OCI-LY1 (cell line): ENCODE measurements around the gene SRSF8.
"Not testable (repeated sequence)": the region's sequence is repeated elsewhere in the genome, so short reads cannot be mapped to it uniquely, and the experiment has no call there.

Experiments
- H2AFZ ChIP-seq: fragments of 200-600 bp; sonication (generic), shearing (Covaris generic); 2 replicates; pipeline ENCODE4 v1.6.0; 2014; ENCODE audit warnings: antibody characterized with exemption, mild to moderate bottlenecking, low read length
- H3F3A ChIP-seq: fragments of 200-600 bp; sonication (generic), shearing (Covaris generic); 2 replicates; pipeline ENCODE4 v1.6.0; 2014; ENCODE audit warnings: mild to moderate bottlenecking, antibody characterized with exemption, low read length, moderate library complexity; ENCODE audit not compliant: insufficient read depth
- H3K27ac ChIP-seq: fragments of 200-600 bp; sonication (generic); 2 replicates; pipeline ENCODE4 v1.5.1; 2014; ENCODE audit warnings: low read length, mixed run types, mild to moderate bottlenecking, low read depth; ENCODE audit not compliant: poor library complexity, severe bottlenecking
- H3K27me3 ChIP-seq: fragments of 200-600 bp; sonication (generic); 2 replicates; pipeline ENCODE4 v1.6.0; 2014; ENCODE audit warnings: antibody characterized with exemption, mild to moderate bottlenecking, low read length, moderate library complexity; ENCODE audit not compliant: insufficient read depth
- H3K36me3 ChIP-seq: fragments of 200-600 bp; sonication (generic); 2 replicates; pipeline ENCODE4 v1.6.1; 2014; ENCODE audit warnings: mild to moderate bottlenecking, antibody characterized with exemption, low read length, moderate library complexity, mixed read lengths; ENCODE audit not compliant: insufficient read depth
- H3K4me1 ChIP-seq: fragments of 200-600 bp; sonication (generic); 2 replicates; pipeline ENCODE4 v1.5.1; 2014; ENCODE audit warnings: mild to moderate bottlenecking, low read length, moderate library complexity; ENCODE audit not compliant: insufficient read depth, severe bottlenecking
- H3K4me2 ChIP-seq: fragments of 200-600 bp; sonication (generic), shearing (Covaris generic); 2 replicates; pipeline ENCODE4 v1.6.1; 2014; ENCODE audit warnings: low read length
- H3K4me3 ChIP-seq: fragments of 200-600 bp; sonication (generic); 2 replicates; pipeline ENCODE4 v1.5.1; 2014; ENCODE audit warnings: low read length, low read depth, mild to moderate bottlenecking, mixed read lengths; ENCODE audit not compliant: poor library complexity, severe bottlenecking
- H3K79me2 ChIP-seq: fragments of 200-600 bp; shearing (Covaris generic); 2 replicates; pipeline ENCODE4 v1.6.1; 2016; ENCODE audit warnings: mixed run types, low read length, mixed read lengths; ENCODE audit not compliant: insufficient read depth
- H3K9ac ChIP-seq: fragments of 200-600 bp; sonication (generic), shearing (Covaris generic); 2 replicates; pipeline ENCODE4 v1.6.1; 2014; ENCODE audit warnings: mild to moderate bottlenecking, low read length, mixed read lengths
- H3K9me2 ChIP-seq: fragments of 200-600 bp; sonication (generic), shearing (Covaris generic); 2 replicates; pipeline ENCODE4 v1.6.1; 2014; ENCODE audit warnings: low read depth, mild to moderate bottlenecking, low read length, mixed read lengths
- H3K9me3 ChIP-seq: fragments of 200-600 bp; shearing (Covaris generic); 2 replicates; pipeline ENCODE4 v1.6.1; 2014; ENCODE audit warnings: low read length, mixed read lengths
- H4K20me1 ChIP-seq: fragments of 200-600 bp; sonication (generic), shearing (Covaris generic); 2 replicates; pipeline ENCODE4 v1.6.0; 2016; ENCODE audit warnings: mild to moderate bottlenecking, low read length; ENCODE audit not compliant: insufficient read depth
- EZH2 ChIP-seq: fragments of 200-600 bp; sonication (generic), shearing (Covaris generic); IDR thresholded peaks from 2 replicates; pipeline ENCODE4 v1.8.0; 2017; ENCODE audit warnings: borderline replicate concordance, mixed run types, mild to moderate bottlenecking, antibody characterized with exemption, low read length, moderate library complexity, mixed read lengths
- TF ChIP-seq, protein P1 (sequence below): fragments of 200-600 bp; sonication (generic), shearing (Covaris generic); IDR thresholded peaks from 2 replicates; pipeline ENCODE4 v1.5.1; 2017; ENCODE audit warnings: mild to moderate bottlenecking, antibody characterized with exemption, low read length, moderate library complexity, mixed read lengths

Gene SRSF8

DNA sequence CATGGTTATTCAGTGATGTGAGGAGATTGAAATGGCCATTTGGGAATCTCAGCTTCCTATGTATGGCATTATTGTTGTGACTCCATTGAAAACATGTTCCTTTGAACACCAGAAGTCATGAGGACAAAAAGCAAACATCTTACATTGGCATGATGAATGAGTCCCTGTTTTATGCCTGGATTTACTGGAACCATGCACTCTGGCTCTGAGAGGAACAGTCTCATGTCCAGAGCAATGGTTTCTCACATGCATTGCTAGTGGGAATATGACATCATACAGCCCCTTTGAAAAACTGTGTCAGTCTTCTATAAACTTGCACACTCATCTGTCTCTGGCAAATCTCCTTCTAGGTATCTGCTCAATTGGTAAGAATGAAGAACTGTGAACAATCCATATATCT, 20.9 kb upstream of the SRSF8 start:
- Histone ChIP-seq H3K9me3 (no peaks in the 10 kb centered on the region), H3K4me3 (no peak overlapping the region), H3K9me2 (no peaks in the 10 kb centered on the region), H4K20me1 (no peaks in the 10 kb centered on the region), H3K4me1 (no peaks in the 10 kb centered on the region), H3F3A (no peaks in the 10 kb centered on the region), H3K79me2 (no peaks in the 10 kb centered on the region), H3K27me3 (no peaks in the 10 kb centered on the region), H3K36me3 (no peaks in the 10 kb centered on the region), H3K4me2 (no peak overlapping the region), H3K27ac (no peak overlapping the region), H2AFZ (no peak overlapping the region), H3K9ac (no peak overlapping the region)
- TF ChIP-seq, protein P1, sequence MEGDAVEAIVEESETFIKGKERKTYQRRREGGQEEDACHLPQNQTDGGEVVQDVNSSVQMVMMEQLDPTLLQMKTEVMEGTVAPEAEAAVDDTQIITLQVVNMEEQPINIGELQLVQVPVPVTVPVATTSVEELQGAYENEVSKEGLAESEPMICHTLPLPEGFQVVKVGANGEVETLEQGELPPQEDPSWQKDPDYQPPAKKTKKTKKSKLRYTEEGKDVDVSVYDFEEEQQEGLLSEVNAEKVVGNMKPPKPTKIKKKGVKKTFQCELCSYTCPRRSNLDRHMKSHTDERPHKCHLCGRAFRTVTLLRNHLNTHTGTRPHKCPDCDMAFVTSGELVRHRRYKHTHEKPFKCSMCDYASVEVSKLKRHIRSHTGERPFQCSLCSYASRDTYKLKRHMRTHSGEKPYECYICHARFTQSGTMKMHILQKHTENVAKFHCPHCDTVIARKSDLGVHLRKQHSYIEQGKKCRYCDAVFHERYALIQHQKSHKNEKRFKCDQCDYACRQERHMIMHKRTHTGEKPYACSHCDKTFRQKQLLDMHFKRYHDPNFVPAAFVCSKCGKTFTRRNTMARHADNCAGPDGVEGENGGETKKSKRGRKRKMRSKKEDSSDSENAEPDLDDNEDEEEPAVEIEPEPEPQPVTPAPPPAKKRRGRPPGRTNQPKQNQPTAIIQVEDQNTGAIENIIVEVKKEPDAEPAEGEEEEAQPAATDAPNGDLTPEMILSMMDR = no peak
- no peak for TF ChIP-seq EZH2

DNA sequence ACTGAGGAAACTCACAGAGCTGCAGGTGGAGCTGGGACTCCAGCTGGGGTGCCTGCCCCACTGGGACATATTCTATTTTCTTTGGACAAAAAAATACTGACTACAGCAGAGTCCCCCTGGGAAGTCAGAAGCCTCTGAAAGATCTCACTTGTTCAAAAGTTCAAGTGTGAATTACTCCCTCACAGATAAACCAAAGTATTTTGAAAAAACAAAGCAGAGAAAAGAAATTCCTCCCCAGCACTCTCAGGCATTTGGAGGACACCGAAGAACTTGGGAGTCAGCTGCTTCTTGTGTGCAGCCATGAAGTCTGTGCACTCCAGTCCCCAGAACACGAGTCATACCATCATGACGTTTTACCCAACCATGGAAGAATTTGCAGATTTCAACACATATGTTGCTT, 17.6 kb upstream of the SRSF8 start, which contains the start of gene KDM4F:
TSS of gene KDM4F (plus strand) at position 301 of the 400 bp plus-strand sequence.
- not testable (repeated sequence) for H3K9ac ChIP-seq, H3F3A ChIP-seq, H2AFZ ChIP-seq, H3K9me2 ChIP-seq, H3K36me3 ChIP-seq, H3K27ac ChIP-seq, H3K4me1 ChIP-seq, H3K4me2 ChIP-seq, H3K27me3 ChIP-seq, H3K4me3 ChIP-seq, H4K20me1 ChIP-seq, H3K9me3 ChIP-seq, H3K79me2 ChIP-seq

GRCh38 chr11:95050595-95051202, 16.0 kb upstream of the SRSF8 start:
- Histone ChIP-seq H3K27ac (no peak overlapping the region), H3K4me3 (no peak overlapping the region), H3K27me3 (no peaks in the 10 kb centered on the region), H3K9ac (no peak overlapping the region), H3K36me3 (no peaks in the 10 kb centered on the region), H3F3A (no peaks in the 10 kb centered on the region), H3K4me2 (no peak overlapping the region), H3K9me3 (no peaks in the 10 kb centered on the region), H3K9me2 (no peaks in the 10 kb centered on the region), H4K20me1 (no peaks in the 10 kb centered on the region), H2AFZ (no peak overlapping the region), H3K79me2 (no peaks in the 10 kb centered on the region), H3K4me1 (no peaks in the 10 kb centered on the region)
- TF ChIP-seq EZH2 = no peak
- TF ChIP-seq, protein P1 = no peak

- Histone ChIP-seq H3K4me1 (no peaks in the 10 kb centered on the region), H4K20me1 (no peaks in the 10 kb centered on the region), H3F3A (no peaks in the 10 kb centered on the region), H3K36me3 (no peaks in the 10 kb centered on the region), H3K79me2 (no peaks in the 10 kb centered on the region), H3K9me3 (no peaks in the 10 kb centered on the region), H3K4me3 (no peak overlapping the region), H3K9ac (no peak overlapping the region), H3K27me3 (no peaks in the 10 kb centered on the region), H2AFZ (no peak overlapping the region), H3K9me2 (no peaks in the 10 kb centered on the region), H3K4me2 (no peak overlapping the region), H3K27ac (no peak overlapping the region)
- TF ChIP-seq, protein P1 = no peak
- no peak for TF ChIP-seq EZH2
These were observed 12.4 kb upstream of the SRSF8 start for GRCh38 chr11:95054356-95054755.
